Measurements from ENCODE around the gene LRBA. TPM values are rescaled to one million over a fixed set of nuclear protein-coding genes. Genes with fewer than 3 reads are reported as not detected.

Gene LRBA
- total and polyA plus RNA-seq, 2 donors (not counting 3 experiments of a cell fraction or from before 2014, with no cell fraction given), result 18.0 to 35.1 TPM

DNA sequence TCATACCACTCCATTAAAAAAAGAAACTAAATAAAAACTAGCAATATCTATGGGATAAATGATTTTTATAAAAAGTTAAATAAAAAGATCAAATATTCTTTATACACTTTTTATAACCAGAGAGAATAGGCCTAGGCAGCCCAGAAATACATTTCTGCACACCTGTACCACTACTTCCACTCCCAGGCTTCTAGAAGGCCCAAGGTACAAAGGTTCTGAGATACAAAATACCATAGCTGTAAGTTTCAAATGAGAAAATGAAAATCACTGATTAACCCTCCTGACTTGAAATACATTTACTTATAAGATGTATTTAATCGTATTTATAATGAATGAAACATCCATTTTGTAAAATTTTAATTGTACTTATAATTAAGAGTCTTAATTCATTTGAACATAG, 659.7 kb downstream of the LRBA start:
- no peak overlapping the region for H3K9ac ChIP-seq (replicated peaks; ENCODE audit: extremely low read depth, insufficient read depth, low read length)
- ChIA-PET CTCF (no interaction called here), POLR2A (no interaction called here)
- no peaks in the 10 kb centered on the region for H3K4me1 ChIP-seq (ENCODE audit: control insufficient read depth, extremely low read depth, insufficient read depth, low read length)
- intact Hi-C loops (cut with micrococcal nuclease) (no loop called here), dilution Hi-C loops (cut with MboI; ENCODE audit: extremely low pct_ligation_motif_present, low sequenced_read_pairs) (no loop called here)
- no peaks in the 10 kb centered on the region for H3K27me3 ChIP-seq (ENCODE audit: control insufficient read depth in 2 of 2, insufficient read depth in 2 of 2, low read length in 2 of 2)
- H3K27ac ChIP-seq (ENCODE audit: insufficient read depth, low read depth, low read length), result no peak overlapping the region
- no peaks in the 10 kb centered on the region for H4K20me1 ChIP-seq (replicated peaks; ENCODE audit: control insufficient read depth, extremely low read depth, insufficient read depth, low read length)
- no peaks in the 10 kb centered on the region for H3K9me3 ChIP-seq (replicated peaks; ENCODE audit: control insufficient read depth, insufficient read depth, low read length)
- no peak overlapping the region for H2AFZ ChIP-seq (ENCODE audit: low read depth, low read length)
- H3K36me3 ChIP-seq (ENCODE audit: control insufficient read depth in 2 of 2, extremely low read depth in 1 of 2, insufficient read depth in 2 of 2, low read length in 2 of 2), result no peaks in the 10 kb centered on the region
- no peak for TF ChIP-seq FOS (IDR thresholded peaks at IDR 0.05; ENCODE audit: borderline replicate concordance, insufficient read depth, low read length)
- TF ChIP-seq, protein P1, sequence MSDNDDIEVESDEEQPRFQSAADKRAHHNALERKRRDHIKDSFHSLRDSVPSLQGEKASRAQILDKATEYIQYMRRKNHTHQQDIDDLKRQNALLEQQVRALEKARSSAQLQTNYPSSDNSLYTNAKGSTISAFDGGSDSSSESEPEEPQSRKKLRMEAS (IDR thresholded peaks at IDR 0.05; ENCODE audit: insufficient read depth, insufficient read length), result no peak
- no peak for TF ChIP-seq POLR2AphosphoS5 (IDR thresholded peaks at IDR 0.05; ENCODE audit: insufficient read depth, low read depth, low read length)
- no peak for TF ChIP-seq GATA2 (IDR thresholded peaks at IDR 0.05; ENCODE audit: insufficient read depth, insufficient read length, low read depth, low read length)
- TF ChIP-seq JUN (IDR thresholded peaks at IDR 0.05; ENCODE audit: borderline replicate concordance, insufficient read depth, insufficient read length, low read depth), result no peak
- no peak for TF ChIP-seq EZH2 (IDR thresholded peaks at IDR 0.05; ENCODE audit: borderline replicate concordance, low read depth, low read length, severe bottlenecking)
- TF ChIP-seq POLR2A (IDR thresholded peaks at IDR 0.05; ENCODE audit: low read depth, low read length), result no peak
- TF ChIP-seq, protein P2, sequence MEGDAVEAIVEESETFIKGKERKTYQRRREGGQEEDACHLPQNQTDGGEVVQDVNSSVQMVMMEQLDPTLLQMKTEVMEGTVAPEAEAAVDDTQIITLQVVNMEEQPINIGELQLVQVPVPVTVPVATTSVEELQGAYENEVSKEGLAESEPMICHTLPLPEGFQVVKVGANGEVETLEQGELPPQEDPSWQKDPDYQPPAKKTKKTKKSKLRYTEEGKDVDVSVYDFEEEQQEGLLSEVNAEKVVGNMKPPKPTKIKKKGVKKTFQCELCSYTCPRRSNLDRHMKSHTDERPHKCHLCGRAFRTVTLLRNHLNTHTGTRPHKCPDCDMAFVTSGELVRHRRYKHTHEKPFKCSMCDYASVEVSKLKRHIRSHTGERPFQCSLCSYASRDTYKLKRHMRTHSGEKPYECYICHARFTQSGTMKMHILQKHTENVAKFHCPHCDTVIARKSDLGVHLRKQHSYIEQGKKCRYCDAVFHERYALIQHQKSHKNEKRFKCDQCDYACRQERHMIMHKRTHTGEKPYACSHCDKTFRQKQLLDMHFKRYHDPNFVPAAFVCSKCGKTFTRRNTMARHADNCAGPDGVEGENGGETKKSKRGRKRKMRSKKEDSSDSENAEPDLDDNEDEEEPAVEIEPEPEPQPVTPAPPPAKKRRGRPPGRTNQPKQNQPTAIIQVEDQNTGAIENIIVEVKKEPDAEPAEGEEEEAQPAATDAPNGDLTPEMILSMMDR (IDR thresholded peaks at IDR 0.05; ENCODE audit: extremely low read depth in 1 of 2, insufficient read depth in 1 of 2, low read depth in 1 of 2, low read length in 2 of 2), result no peak
- TF ChIP-seq MYC (IDR thresholded peaks at IDR 0.05; ENCODE audit: low read depth, low read length), result no peak
- H3K9me1 ChIP-seq (replicated peaks; ENCODE audit: control insufficient read depth, extremely low read depth, insufficient read depth, low read length), result no peaks in the 10 kb centered on the region
- no peaks in the 10 kb centered on the region for H3K79me2 ChIP-seq (ENCODE audit: control insufficient read depth, insufficient read depth, low read length)
- no peak overlapping the region for H3K4me2 ChIP-seq (ENCODE audit: insufficient read depth, low read length)
- no peak for DNase-seq (ENCODE audit: low read depth, low spot score)
- no TSS peak for BruUV-seq (replicated peaks)
- FAIRE-seq, result no peak
- no peak overlapping the region for H3K4me3 ChIP-seq (replicated peaks in 1 of 3; ENCODE audit: insufficient read depth in 1 of 3, low read depth in 1 of 3, low read length in 3 of 3)
